Activated T-cell treated with anti-CD3 and anti-CD28 coated beads, Interleukin-2, amount 50 U/mL, for 4 hours (primary cell): ENCODE results near the gene TBC1D7. TPM values are rescaled to one million over a fixed set of nuclear protein-coding genes. Genes with fewer than 3 reads are reported as not detected.

Source experiments
- ATAC-seq, 2 donors: fragments of 200-7000 bp; cut with Tn5 transposase; one replicate each; pipeline ENCODE4 v1.10.0; 2021
- DNase-seq: peaks from one replicate; pipeline ENCODE4 v3.0.0-alpha.2; 2020
- H3K27me3 Mint-ChIP-seq: one replicate; pipeline ENCODE4 v1.8.0; 2021; ENCODE audit warnings: low read depth, mixed read lengths
- H3K36me3 Mint-ChIP-seq: one replicate; pipeline ENCODE4 v1.8.0; 2022; ENCODE audit warnings: mixed read lengths; ENCODE audit not compliant: insufficient read depth
- H3K4me1 Mint-ChIP-seq: one replicate; pipeline ENCODE4 v1.8.0; 2021; ENCODE audit warnings: low read depth, mixed read lengths
- H3K4me3 Mint-ChIP-seq: one replicate; pipeline ENCODE4 v1.8.0; 2021; ENCODE audit warnings: mild to moderate bottlenecking, moderate library complexity, mixed read lengths
- H3K9me3 Mint-ChIP-seq: one replicate; pipeline ENCODE4 v1.8.0; 2021; ENCODE audit warnings: mixed read lengths
- total RNA-seq, 3 donors: library from RNA; stranded (reverse); gene quantifications; one replicate each; pipeline ENCODE4 v1.2.1, GENCODE V29; 2021

Gene TBC1D7
- total RNA-seq = 10 to 100 TPM; 12.9 to 18.4 (median 15.5) TPM

DNA sequence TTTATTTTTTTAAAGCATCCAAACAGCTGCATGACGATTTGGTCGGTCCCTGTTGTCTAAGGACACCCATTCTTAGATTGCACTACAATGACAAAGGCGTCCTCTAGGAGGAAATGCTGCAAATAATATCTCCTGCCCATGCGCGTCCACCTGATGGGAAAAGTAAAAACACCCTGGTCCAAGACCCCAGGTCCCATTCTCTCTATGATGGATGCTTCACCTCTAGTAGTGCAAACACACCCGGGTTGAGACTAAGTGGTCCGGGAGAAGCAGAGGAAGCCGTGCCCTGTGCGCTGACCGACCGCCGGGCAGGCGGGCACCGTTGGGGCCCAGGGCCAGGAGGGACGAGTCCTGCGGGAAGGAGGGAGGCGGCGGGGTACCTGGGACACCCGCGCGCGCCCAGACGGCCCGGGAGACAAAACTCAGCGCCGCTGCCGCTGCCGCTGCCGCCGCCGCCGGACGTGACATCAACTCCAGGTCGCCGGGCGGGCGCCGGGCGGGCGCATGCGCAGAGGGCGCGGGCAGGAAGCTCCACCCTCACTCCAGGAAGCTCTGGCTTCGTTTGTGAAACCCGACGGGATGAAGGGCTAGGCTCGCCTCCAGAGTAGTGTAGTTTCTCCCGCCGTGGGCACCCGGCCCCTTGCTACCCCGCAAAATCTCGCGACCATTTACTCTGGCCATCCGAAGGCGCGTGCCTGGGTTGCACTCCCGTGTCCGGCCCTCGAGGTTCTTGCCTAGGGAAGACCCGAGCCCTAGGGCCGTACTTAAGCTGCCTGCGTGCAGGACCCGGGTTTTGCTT is at the start of gene TBC1D7:
Gene TBC1D7, minus strand, starts transcription at position 462 of the 799 bp plus-strand sequence. CDS start 1,639 bp downstream, outside the sequence.
- DNase-seq (peak; percentile 90), ATAC-seq (peak; percentile 93 to 95)
- Mint-ChIP-seq H3K27me3 (no peaks in the 10 kb centered on the region), H3K4me3 (peak within 1 kb of the TSS; percentile 90), H3K36me3 (peaks cover 12% of the 10 kb centered on the region), H3K9me3 (no peaks in the 10 kb centered on the region), H3K4me1 (peaks cover 23% of the 10 kb centered on the region)

DNA sequence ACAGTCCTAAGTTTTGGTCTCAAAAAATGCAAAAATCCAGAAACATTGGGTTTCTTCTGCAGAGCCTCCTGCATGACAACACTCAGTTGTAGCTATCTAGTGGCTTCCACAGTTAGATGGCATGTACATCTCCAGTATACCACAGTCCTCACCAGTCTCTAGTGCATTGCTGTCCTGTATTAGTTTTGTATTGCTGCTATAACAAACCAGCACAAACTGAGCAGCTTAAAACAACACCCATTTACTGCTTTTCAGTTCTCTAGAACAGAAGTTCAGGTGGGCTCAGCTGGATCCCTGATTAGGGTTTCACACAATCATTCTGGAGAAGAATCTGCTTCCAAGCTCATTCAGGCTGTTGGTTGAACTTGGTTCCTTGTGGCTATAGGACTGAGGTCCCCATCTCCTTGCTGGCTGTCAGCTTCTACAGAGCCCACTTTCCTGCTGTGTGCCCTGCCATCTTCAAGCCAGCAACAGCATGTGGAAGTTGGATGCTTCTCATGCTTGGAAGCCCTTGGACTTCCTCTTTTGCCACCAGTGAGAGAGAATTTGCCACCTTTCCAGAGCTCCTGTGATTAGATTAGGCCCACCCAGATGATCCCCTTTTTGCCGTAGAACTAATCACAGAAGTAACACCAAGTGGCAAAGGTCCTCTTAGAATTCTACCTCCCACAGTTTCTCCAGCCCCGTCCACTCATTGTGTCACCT is 48.9 kb upstream of the TBC1D7 start:
- Mint-ChIP-seq H3K4me1 (peaks cover 25% of the 10 kb centered on the region), H3K9me3 (no peaks in the 10 kb centered on the region), H3K4me3 (no peak overlapping the region), H3K36me3 (peaks cover 5% of the 10 kb centered on the region), H3K27me3 (no peaks in the 10 kb centered on the region)
- no peak for DNase-seq
- no peak for ATAC-seq

DNA sequence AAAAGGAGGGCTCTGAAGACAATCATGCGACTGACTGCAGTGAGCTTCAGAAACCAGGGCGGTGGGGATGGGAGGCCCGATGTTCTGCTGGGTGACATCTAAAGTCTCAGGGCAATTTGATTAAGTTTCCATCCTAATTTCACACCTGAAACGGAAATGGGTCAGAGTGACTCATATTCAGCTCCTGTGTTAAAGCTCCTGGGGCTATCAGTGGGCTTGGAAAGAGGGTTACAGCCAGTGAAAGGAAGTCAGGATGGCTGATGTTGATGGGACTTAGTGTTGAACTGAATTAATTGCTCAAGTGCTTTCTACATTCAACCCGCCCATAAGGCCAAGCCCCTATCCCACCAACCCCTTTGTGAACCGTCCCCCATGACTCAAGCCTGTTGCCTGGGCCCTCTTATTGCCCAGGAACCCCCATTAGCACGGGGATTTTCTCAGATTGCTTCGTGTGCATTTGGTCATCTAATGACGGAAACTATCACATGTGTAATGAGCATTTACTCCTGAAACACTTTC is 47.1 kb upstream of the TBC1D7 start:
- no peak for DNase-seq
- Mint-ChIP-seq H3K36me3 (peaks cover 5% of the 10 kb centered on the region), H3K27me3 (no peaks in the 10 kb centered on the region), H3K4me1 (peaks cover 22% of the 10 kb centered on the region), H3K9me3 (no peaks in the 10 kb centered on the region), H3K4me3 (no peak overlapping the region)
- ATAC-seq = peak; percentile 87 to 89

DNA sequence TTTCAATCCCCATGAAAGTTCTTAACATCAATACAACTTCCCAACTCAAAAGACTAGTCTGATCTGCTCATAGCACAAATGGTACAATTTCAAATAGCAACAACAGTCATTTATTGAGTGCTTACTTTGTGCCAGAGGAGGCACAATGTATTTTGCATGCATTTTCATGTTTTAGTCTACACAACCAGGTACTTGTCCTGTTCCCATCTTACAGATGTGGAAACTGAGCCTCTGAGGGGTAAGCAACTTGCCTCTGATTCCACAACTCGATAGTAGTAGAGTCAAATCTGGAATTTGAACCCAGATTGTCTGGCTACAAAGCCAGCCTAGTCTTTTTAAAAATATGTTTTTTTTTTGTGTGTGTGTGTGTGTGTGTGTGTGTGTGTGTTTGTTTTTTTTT is 45.6 kb upstream of the TBC1D7 start:
- Mint-ChIP-seq H3K4me1 (peaks cover 22% of the 10 kb centered on the region), H3K36me3 (peaks cover 5% of the 10 kb centered on the region), H3K9me3 (no peaks in the 10 kb centered on the region), H3K4me3 (no peak overlapping the region), H3K27me3 (no peaks in the 10 kb centered on the region)
- DNase-seq (no peak), ATAC-seq (no peak)

DNA sequence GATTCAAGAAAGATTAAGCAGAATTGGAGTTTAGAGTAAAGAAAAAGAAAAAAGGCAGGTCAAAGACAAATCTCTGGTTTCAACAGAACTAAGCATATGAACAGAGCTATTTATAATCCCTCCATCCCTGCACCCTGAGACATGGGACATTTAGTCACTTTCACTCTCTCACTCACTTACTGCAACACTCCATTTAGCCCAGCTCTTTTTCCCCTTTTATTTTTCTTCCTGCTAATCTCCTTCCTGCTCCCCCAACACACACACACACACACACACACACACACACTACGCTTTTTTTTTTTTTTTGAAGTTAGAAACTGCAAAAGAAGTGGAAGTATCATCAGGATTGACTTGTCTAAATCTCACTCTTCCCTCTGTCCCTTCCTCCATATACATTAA is 45.1 kb upstream of the TBC1D7 start:
- ATAC-seq (no peak), DNase-seq (no peak)
- Mint-ChIP-seq H3K27me3 (no peaks in the 10 kb centered on the region), H3K9me3 (no peaks in the 10 kb centered on the region), H3K4me1 (peaks cover 22% of the 10 kb centered on the region), H3K36me3 (peaks cover 5% of the 10 kb centered on the region), H3K4me3 (no peak overlapping the region)

DNA sequence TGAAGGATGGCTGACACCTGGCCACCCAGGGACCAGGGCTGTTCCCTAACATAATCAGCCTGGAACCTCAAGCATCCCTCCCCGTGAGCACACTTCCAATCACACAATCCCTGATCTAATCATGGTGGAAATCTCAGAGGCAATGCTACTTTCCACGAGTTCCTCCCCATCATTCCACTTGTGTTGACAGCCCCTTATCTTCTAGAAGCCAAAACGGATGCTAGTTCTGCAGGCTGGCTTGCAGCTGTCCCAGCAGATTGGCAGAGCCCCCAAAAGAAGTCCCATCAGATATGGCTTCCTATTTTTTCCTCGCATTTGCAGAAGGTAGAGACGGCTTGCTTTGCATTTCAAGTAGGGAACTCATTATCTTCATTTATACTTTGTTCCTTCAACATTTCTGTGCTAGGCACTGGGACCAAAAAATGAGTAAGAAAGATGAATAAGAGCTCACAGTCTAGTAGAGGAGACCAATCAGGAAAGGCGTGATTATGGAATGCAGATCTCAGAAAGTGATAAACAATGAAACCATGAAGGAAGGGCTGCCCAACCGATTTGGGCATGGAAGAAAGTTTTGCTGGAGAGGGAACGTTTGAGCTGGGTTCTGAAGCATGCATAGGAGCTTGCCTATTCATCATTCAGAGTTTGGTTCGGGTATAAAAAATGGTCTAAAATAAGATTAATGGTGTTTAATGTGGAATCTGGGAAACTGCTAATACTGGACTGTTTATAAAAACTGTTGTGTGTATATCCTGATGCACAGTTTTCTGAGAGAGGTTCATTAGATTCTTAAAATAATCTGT is 44.6 kb upstream of the TBC1D7 start:
- H3K4me1 Mint-ChIP-seq = peaks cover 22% of the 10 kb centered on the region
- H3K4me3 Mint-ChIP-seq = no peak overlapping the region
- H3K36me3 Mint-ChIP-seq = peaks cover 5% of the 10 kb centered on the region
- H3K9me3 Mint-ChIP-seq = no peaks in the 10 kb centered on the region
- ATAC-seq (no peak), DNase-seq (no peak)
- H3K27me3 Mint-ChIP-seq = no peaks in the 10 kb centered on the region

DNA sequence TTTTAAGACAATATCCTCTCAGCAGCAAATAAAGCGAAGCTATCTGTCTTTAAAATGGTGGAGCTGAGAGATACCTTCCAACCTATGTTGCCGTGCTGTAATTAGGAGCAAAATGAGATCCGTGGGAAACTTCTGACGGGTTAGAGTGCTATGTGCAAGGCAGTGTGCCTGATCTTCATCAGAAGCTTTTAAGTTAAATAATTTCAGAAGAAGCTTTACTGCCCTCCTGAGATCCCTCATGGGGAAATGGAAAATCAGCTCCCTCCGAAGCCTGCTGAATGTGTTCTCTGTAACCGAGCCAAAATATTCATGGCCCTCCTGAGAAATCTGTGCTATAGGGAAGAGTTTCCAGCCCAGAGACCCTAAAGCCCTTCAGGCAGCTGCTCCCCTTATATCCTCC is 43.7 kb upstream of the TBC1D7 start:
- DNase-seq = no peak
- Mint-ChIP-seq H3K36me3 (no peaks in the 10 kb centered on the region), H3K9me3 (no peaks in the 10 kb centered on the region), H3K27me3 (no peaks in the 10 kb centered on the region), H3K4me1 (peaks cover 20% of the 10 kb centered on the region), H3K4me3 (no peak overlapping the region)
- no peak for ATAC-seq

DNA sequence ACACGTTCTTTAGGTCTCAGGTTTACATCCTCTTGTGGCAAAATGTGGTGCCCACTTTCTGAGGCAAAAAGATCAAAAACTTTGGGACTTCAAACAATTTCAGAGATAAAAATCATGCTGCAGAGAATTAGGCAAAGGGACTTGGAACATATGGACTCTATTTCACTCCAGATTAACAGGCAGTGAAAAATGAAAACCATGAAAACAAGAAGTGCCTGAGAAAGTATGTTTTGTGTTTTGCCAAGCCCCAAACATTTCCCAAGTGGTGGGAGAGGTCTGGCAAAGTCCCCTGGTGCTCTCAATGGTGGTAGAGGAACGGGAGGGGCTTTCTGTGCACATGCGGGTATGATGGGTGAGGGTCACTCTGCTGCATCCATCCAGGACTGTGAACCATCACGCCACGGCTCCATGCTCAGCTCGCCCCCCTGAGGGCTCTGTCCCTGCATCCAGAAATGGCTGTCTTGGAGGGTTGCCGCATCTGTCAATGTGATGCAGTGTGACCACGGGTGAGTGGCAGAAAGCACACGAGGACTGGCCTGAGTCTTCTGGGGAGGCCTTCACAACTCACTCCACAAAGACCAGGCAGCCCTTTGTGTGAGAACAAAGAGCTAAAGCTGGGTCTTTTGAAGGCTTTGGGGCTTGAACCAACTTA is 43.2 kb upstream of the TBC1D7 start:
- ATAC-seq (no peak), DNase-seq (no peak)
- H3K9me3 Mint-ChIP-seq = no peaks in the 10 kb centered on the region
- no peak overlapping the region for H3K4me3 Mint-ChIP-seq
- peaks cover 20% of the 10 kb centered on the region for H3K4me1 Mint-ChIP-seq
- no peaks in the 10 kb centered on the region for H3K36me3 Mint-ChIP-seq
- no peaks in the 10 kb centered on the region for H3K27me3 Mint-ChIP-seq

DNA sequence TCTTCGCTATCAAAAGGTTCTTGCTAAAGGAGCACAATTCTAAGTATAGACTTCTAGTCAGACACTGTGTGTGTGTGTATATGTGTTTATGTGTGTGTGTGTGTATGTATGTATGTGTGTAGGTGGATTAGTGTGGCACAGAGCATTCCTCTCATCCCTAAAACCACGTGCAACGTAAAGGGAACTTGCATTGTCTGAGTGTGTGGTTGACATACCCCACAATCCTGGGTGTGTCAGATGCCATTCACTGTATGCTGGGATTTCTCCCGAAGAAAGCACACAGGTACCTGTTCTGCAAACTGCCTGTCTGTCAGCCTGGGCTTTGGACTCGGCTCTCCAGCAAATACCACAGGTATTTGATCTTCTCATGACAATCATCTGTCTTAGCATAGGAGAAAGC is 42.3 kb upstream of the TBC1D7 start:
- H3K4me3 Mint-ChIP-seq = no peak overlapping the region
- DNase-seq (no peak), ATAC-seq (no peak)
- H3K4me1 Mint-ChIP-seq = peaks cover 15% of the 10 kb centered on the region
- no peaks in the 10 kb centered on the region for H3K27me3 Mint-ChIP-seq
- no peaks in the 10 kb centered on the region for H3K36me3 Mint-ChIP-seq
- H3K9me3 Mint-ChIP-seq = no peaks in the 10 kb centered on the region

DNA sequence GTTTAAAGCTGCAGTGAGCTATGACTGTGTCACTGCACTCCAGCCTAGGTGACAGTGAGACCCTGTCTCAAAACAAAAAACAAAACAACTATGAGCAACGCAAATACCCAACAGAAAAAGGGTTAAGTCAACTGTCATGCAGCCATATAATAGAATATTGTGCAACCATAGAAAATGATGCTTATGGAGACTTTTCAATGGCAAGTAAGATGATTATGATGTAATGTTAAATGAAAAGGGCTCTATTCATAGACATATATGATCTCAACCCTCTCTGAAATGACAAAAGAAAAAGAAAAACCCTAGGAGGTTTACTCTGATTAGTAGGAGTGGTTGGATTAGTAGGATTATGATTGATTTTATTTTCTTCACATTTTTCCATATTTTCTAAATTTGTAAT is 41.3 kb upstream of the TBC1D7 start:
- Mint-ChIP-seq H3K4me3 (no peak overlapping the region), H3K9me3 (no peaks in the 10 kb centered on the region), H3K36me3 (no peaks in the 10 kb centered on the region), H3K27me3 (no peaks in the 10 kb centered on the region), H3K4me1 (peaks cover 8% of the 10 kb centered on the region)
- no peak for ATAC-seq
- DNase-seq = no peak

DNA sequence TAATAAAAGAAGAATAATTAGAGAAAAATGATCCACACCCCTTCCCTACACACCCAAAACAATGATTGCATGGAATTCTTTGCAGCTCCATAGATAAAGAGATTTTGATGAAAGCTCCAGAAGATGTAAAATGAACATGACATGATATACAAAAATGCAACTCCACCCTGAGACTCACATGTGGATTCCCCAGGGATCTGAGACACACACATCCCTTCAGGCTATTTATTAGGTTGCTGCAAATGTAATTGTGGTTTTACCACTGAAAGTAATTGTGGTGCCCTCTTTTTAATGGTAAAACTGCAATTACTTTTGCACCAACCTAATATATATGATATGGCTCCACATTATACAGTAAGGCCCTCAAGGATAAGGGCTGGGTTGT is 40.4 kb upstream of the TBC1D7 start:
- Mint-ChIP-seq H3K27me3 (no peaks in the 10 kb centered on the region), H3K36me3 (no peaks in the 10 kb centered on the region)
- no peak for ATAC-seq

DNA sequence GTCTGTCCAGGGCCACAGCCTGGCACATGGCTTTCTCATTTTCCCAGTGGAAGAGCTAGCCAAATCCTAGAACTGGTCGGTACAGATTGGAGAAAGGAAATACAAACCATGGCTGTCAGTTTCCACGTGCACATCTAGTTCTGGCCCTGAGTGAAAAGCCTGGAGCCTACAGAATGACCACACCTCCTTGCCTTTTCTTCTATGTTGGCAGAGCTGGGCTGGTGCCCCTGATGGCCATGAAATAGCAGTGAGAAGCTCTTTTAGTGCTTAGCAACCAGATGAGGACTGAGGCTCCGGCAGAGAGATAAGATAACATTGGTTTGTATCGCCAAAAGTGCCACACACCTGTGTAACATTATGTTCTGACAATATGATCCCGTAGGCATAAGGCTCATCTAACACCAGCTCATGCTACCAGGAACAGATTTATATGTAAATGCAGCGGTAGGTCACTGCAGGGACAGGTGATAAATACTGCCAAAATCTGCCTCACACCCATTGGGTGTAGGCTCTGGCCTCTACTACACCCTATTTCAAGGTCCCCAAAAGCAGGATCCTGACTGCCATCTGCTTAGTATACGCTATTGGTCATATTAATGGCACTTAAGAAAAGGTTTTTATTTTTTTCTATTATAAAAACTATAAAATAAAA is 39.9 kb upstream of the TBC1D7 start:
- Mint-ChIP-seq H3K27me3 (no peaks in the 10 kb centered on the region), H3K4me1 (peaks cover 2% of the 10 kb centered on the region), H3K4me3 (no peak overlapping the region), H3K9me3 (no peaks in the 10 kb centered on the region), H3K36me3 (no peaks in the 10 kb centered on the region)
- no peak for DNase-seq
- ATAC-seq = no peak

More for the DNA sequence above, 40.4 kb upstream of the TBC1D7 start:
- DNase-seq = no peak
- peaks cover 7% of the 10 kb centered on the region for H3K4me1 Mint-ChIP-seq
- H3K4me3 Mint-ChIP-seq = no peak overlapping the region
- H3K9me3 Mint-ChIP-seq = no peaks in the 10 kb centered on the region

DNA sequence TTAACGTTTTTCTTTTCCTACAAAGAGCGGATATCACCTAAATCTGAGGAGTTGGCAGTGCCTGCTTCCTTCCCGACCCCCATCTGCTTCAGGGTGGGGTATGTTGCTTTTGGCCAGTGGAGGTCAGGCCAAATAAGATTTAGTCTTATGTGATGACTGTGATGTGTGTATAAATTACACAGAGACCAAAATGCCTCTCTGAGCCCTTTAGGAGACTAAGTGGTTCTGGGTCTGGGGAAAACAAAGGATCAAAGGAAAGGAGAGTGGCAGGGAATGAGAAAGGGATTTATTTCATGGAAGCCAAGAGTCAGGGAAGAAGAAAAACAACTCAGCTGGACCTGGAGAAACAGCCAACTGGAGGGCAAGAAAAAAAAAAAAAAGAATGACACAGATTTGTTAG is 39.1 kb upstream of the TBC1D7 start:
- Mint-ChIP-seq H3K27me3 (no peaks in the 10 kb centered on the region), H3K4me3 (no peak overlapping the region), H3K36me3 (no peaks in the 10 kb centered on the region), H3K9me3 (no peaks in the 10 kb centered on the region), H3K4me1 (peaks cover 1% of the 10 kb centered on the region)
- DNase-seq (no peak), ATAC-seq (no peak)
